ENCODE data around the gene GPR153.

The GPR153 gene

GRCh38 chr1:6246497-6247467 is 14.1 kb downstream of the GPR153 start:
- no peak for DNase-seq

DNA sequence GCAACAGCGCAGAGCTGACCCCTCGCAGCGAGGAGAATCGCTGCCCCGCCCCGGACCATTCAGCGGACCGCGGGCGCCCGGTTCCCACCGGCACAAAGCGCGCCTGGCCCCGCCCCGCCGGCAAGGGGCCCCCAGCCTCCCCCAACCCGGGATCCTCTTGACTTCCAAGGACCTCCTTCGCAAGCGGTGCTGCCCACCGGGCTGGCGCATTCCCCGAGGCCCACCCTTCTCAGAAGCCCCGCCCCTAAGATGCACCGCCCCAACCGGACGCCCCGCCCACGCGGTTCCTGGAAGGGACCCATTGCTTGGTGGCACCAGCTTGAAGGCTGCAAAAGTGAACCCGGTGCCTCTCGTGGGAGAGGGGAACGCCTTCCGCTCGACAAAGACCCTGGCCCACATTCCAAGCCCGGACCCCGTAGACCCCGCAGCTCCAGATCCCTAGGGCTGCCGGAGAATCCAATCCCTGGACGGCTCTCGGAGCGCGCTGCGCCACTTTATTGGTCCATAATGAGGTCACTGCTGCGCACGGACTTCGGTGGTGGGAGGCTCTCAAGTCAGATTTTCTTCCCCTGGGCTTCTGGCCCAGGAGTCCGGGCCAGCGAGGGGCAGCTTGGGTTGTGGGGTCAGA is 14.9 kb downstream of the GPR153 start:
- DNase-seq: no peak

DNA sequence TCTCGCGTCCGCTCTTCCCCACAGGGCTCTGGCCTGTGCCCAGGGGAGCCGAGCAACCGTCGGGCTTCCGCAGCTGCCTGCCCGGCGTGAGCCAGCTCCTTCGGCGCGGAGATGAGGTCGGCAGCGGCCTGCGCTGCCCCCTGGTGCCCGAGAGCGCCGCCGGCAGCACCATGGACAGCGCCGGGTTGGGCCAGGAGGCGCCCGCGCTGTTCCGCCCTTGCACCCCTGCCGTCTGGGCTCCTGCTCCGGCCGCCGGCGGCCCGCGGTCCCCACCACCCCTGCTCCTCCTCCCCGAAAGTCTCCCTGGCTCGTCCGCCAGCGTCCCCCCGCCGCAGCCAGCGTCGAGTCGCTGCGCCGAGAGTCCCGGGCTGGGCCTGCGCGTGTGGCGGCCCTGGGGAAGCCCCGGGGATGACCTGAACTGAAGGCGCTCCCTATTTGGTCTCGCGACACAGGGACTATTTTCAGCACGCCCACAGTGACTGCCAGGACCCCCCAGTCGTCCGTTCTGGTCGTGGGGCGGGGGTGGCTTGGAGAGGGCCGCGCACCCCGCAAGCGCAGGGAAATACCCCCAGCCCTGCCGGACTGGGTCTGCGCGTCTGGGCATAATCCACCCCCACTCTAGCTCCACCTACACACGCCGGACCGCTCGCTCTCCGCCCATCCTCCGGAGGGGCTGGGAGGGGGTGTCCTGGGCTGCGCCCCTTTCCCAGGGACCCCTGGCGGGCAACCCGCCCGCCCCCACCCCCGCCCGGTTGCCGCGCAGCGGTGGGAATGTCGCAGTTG is 15.6 kb downstream of the GPR153 start:
- no peak for DNase-seq

DNA sequence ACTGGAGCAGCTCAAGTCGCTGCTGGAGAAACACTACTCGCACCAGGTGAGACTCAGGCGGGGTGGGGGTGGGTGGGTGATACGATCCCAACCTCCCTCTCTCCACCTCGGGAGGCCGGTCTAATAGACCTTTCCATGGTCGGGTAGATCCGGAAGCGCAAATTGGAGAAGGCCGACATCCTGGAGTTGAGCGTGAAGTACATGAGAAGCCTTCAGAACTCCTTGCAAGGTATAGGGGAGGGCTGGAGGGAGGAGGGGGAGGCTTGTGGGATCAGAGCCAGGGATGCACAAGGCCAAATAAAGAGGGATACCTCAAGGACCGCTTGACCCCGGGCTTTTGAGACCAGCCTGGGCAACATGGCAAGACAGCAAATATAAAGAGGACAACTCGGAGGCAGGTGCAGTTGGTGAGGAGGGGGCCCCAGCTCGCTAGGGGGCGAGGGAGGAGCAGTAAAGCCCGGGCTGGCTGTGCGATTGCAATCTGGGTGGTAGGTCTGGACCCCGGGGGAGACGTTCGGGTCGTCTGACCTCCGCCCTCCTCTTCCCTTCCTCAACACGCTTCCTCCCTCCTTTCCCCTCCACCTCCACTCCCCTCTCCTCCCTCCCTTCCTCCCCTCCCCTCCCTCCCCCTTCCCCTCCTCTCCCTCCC is 16.4 kb downstream of the GPR153 start:
- no peak for DNase-seq

DNA sequence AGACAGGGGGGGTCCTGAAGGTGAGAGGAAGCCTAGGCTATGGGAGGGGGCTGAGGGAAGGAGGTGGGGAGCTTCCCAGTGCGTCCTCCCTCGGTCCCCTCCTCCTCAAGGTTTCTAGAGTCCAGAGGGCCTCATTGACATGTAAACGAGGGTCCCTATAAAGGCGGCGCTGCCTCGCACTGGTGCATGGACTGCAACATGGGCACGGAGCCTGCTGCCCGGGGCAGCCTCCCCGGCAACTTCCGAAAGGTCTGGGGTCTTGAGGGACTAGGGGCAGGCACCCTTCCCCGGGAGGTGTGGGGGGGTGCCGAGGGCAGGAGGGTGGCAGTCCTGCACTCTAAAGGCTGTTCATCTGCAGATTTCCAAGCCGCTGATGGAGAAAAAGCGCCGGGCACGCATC is 16.9 kb downstream of the GPR153 start, which contains the start of gene HES3:
Gene HES3, plus strand, starts transcription at position 187 of the 400 bp plus-strand sequence. Its CDS starts 187 bp downstream, at position 374.
- no peak for DNase-seq

DNA sequence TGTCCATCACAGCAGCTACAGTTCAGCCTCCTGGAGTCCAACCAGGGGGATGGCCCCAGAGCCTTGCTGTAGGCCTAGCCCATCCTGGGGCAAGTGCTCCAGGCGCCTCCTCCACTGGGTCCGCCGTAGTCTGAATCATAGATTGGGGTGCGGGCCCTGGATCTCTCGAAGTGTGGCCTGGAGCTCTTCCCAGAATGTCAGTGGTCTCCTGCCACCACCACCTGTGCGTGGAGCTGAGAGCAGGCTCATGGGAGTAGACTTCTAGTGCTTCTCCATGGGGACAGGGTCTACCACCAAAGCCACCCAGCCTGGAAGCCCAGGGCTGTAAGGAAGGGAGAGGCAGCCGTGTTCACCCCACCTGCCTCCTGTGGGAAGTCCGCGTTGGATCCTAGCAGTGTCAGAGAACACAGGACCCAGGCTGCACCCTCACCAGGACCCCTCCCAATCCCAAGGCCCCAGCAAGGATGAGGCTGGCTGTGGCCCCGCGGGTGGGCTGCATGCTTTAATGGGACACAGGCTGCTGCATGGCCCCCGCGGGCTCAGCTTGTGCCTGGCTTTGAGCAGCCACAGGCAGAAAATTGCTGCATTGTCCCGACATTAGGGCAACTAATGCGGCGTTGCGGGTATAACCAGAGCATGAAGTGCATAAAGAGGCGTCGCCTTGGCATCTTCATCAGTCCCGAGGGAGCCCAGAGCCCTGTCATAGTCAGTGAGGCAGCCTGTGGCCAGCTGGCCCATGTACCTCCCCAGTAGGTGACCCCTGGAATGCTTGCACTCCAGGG is 17.7 kb downstream of the GPR153 start:
- DNase-seq: no peak

- DNase-seq: no peak
Observed at GRCh38 chr1:6241887-6242740, 18.8 kb downstream of the GPR153 start.

DNA sequence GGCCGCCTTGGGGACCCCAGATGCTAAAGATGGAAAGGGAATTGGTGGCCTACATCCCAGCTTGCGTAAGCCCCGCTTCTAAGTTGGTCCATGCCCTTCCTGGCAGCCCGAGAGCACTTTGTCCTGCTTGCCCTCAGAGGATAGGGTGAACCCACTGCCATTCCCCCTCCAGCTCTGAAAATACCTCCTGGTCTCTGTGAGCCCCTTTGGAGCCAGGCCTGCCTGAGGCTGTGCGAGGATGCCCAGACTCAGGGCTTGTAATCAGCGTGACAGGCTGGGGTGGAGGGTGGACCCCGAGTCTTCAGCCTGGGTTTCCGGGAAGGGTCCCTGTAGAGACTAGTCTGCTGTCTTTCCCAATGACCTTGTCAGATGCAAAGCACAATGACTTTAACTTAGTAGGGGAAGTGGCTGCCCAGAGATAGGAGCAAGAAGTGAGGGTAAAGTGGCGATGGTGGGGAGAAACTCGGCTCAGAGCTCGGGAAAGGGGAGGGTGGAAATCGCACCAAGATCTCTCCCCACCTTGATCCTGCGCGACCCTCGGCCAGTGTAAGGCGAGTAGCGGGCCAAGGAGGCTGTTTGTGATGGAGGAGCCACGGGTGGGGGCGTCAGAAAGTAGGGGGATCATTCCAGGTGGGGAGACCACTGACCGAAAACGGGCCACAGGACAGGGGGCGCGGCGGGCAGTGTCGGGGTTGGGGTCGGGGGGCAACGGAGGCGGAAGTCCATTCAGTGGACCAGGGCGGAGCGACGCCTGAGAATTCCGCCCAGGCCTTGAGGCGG is 19.6 kb downstream of the GPR153 start:
- no peak for DNase-seq

GRCh38 chr1:6239950-6240768 is 20.7 kb downstream of the GPR153 start:
- DNase-seq: no peak

GRCh38 chr1:6239213-6239752 is 21.6 kb downstream of the GPR153 start:
- DNase-seq: no peak

DNA sequence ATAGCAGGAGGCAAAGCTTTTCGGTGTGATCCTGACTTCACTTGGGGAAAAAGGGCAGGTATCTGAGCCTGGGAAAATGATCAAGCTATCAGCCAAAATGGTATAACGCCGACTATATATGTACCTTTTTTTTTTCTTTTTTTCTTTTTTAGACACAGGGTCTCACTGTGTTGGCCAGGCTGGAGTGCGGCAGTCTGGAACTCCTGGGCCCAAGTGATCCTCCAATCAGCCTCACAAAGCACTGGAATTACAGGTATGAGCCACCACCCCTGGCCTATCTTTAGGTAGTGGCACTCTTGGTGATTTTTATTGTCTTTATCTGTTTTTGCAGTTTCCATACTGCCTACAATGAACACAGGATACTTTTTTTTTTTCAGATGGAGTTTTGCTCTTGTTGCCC is 23.8 kb downstream of the GPR153 start:
- no peak for DNase-seq

- DNase-seq: no peak
Observed at GRCh38 chr1:6235296-6235677, 25.6 kb downstream of the GPR153 start.

DNA sequence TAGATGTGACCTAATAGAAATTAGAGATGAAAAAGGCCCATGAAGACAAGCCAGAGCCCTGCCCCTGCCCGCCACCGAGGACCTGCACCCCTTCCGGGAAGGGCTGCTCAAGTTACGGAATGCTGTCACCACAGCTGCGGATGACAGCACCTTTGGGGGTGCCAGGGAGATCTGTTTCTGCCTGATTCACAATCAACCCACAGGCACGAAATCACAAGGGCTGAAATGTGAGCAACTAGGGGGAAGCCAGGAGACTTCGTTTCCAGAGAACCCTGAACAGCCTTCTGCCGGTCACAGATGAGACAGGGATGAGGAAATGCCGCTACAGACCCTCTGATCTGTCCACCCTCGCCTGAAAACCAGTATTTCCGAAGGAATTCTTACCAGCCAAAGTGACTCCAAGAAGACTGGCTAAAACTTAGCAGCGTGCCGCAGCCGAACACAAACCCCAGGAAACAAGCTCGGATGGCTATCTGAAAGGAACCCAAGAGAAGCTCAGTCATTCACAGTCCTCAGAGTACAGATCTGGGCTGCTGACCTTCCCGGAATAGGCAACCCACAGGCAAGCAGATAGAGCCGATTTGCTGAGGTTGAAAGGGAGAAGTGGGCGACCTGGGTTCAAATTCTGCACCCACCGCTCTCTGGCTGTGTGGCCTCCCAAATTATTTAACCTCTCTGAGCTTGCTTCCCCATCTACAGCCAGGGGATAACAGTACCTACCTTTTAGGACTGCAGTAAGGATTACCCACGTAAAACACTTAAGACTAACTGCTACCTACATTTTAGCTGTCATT is 26.2 kb downstream of the GPR153 start:
- no peak for DNase-seq

DNA sequence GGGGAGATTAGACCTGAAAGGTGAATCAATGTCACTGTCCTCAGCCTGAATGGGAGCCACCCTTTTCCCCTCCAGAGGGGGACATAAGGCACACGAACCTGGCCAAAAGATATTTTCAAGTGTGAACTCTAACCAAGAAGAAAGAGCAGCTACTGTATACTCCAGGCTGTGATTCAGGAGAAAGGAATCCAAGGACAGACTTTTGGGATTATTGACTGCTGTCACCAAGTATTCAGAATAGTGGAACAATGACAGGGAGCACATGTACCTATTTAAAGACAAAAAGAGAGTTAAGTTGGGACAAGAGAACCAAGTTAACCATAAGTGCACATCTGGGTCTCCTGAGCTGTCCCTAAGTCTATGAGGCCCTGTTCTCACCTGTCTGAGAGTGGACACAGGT is 27.5 kb downstream of the GPR153 start:
- no peak for DNase-seq

DNA sequence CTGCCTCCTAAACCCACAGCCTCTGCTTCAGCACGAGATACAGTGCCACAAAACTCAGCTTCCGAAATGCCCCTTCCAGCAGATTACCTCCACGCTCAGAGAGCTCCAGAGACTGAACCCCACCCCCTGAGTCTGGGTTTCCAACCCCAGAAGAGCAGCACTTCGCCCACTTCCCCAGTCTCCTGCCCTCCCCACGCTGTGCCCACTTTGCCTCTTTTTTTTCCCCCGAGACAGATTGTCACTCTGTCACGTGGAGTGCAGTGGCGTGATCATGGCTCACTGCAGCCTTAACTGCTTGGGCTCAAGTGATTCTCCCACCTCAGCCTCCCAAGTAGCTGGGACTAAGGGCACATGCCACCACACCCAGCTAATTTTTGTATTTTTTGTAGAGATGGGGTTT is 35.2 kb downstream of the GPR153 start:
- no peak for DNase-seq

GRCh38 chr1:6224718-6225117 is 36.2 kb downstream of the GPR153 start:
- DNase-seq: no peak

- no peak for DNase-seq
Observed at GRCh38 chr1:6223617-6224016, 37.3 kb downstream of the GPR153 start.

DNA sequence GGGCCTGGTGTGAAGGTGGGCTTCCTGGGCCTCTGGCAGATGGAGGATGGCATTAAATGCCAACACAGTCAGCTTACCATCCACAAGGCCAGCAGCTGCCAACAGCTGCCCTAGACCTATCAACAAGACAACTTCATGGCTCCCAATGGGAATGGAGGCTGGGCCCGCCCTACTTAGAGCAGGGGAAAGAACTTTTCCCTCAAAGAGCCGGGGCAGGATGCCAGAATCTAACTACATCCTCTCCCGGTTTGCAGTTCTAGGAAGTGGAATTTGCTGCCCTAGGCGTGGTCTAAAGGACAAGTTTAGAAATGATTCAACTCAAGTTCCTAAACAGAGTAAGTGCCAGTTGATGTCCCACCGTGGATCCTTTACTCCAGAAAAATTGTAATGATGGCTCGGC is 38.3 kb downstream of the GPR153 start:
- DNase-seq: no peak
